Lower lobe of right lung (tissue), 2 donors: Measurements from ENCODE around the gene DXO. TPM values are rescaled to one million over a fixed set of nuclear protein-coding genes. Genes with fewer than 3 reads are reported as not detected.

ENCODE experiments used
- ATAC-seq, 2 donors: fragments of 200-7000 bp; cut with Tn5 transposase; one replicate each; pipeline ENCODE4 v1.9.1; 2020 to 2022; ENCODE audit warnings: mild to moderate bottlenecking in 2 of 2, moderate library complexity in 2 of 2
- DNase-seq: peaks from one replicate; pipeline ENCODE4 v3.0.0-alpha.2; 2020
- H3K27ac ChIP-seq: fragments of 200-600 bp; one replicate; pipeline ENCODE4 v1.8.0; 2022
- H3K27me3 ChIP-seq: fragments of 200-600 bp; one replicate; pipeline ENCODE4 v1.8.0; 2022; ENCODE audit warnings: low read depth
- H3K36me3 ChIP-seq: fragments of 200-600 bp; one replicate; pipeline ENCODE4 v1.8.0; 2022; ENCODE audit warnings: mild to moderate bottlenecking
- H3K4me1 ChIP-seq: fragments of 200-600 bp; one replicate; pipeline ENCODE4 v1.8.0; 2022
- H3K4me3 ChIP-seq: fragments of 200-600 bp; one replicate; pipeline ENCODE4 v1.8.0; 2022; ENCODE audit warnings: mild to moderate bottlenecking
- H3K9me3 ChIP-seq: fragments of 200-600 bp; one replicate; pipeline ENCODE4 v1.8.0; 2022
- CTCF ChIP-seq: fragments of 200-600 bp; IDR thresholded peaks from one replicate; pipeline ENCODE4 v1.8.0; 2022; ENCODE audit warnings: antibody characterized with exemption, mild to moderate bottlenecking
- intact Hi-C: fragments of 100-400 bp; cut with DNase I; formaldehyde crosslinking; loops from one replicate; pipeline ENCODE4 v1.11.0; 2022
- total RNA-seq: library from RNA; stranded (reverse); fragmentation: NEBNext Ultra II Directional; extraction: Animal tissue kit (Norgen Biotek cat#: 25700); gene quantifications from one replicate; pipeline ENCODE4 v1.2.1, GENCODE V29; 2021
- donor health status: DM: no; HTN: yes; CAD: no; lungs with severe emphysema.

Gene DXO
- total RNA-seq, 1 donor from 2014 or later, result 16.5 TPM

- Histone ChIP-seq H3K36me3 (peaks cover 86% of the 10 kb centered on the region), H3K27me3 (no peaks in the 10 kb centered on the region), H3K4me1 (peaks cover 14% of the 10 kb centered on the region), H3K27ac (no peak overlapping the region), H3K4me3 (no peak overlapping the region), H3K9me3 (no peaks in the 10 kb centered on the region)
- TF ChIP-seq CTCF, result no peak
- DNase-seq (no peak), ATAC-seq (no peak)
- intact Hi-C loops, result no loop called here
These were observed 4.7 kb downstream of the DXO start for GRCh38 chr6:31966997-31967925.

GRCh38 chr6:31966506-31966905 lies 5.4 kb downstream of the DXO start:
- Histone ChIP-seq H3K27me3 (no peaks in the 10 kb centered on the region), H3K9me3 (no peaks in the 10 kb centered on the region), H3K4me3 (no peak overlapping the region), H3K4me1 (peaks cover 14% of the 10 kb centered on the region), H3K27ac (no peak overlapping the region), H3K36me3 (peaks cover 93% of the 10 kb centered on the region)
- TF ChIP-seq CTCF, result no peak
- intact Hi-C loops, result no loop called here
- no peak for ATAC-seq
- DNase-seq, result no peak

- H3K9me3 ChIP-seq, result no peaks in the 10 kb centered on the region
- no peak for TF ChIP-seq CTCF
- DNase-seq (no peak), ATAC-seq (no peak)
- H3K36me3 ChIP-seq, result peaks cover 98% of the 10 kb centered on the region
- intact Hi-C loops, result no loop called here
- no peak overlapping the region for H3K27ac ChIP-seq
- peaks cover 6% of the 10 kb centered on the region for H3K4me1 ChIP-seq
- no peak overlapping the region for H3K4me3 ChIP-seq
- H3K27me3 ChIP-seq, result no peaks in the 10 kb centered on the region
These were observed 6.2 kb downstream of the DXO start for GRCh38 chr6:31965700-31966099.

- ATAC-seq (no peak), DNase-seq (no peak)
- H3K4me1 ChIP-seq, result peaks cover 11% of the 10 kb centered on the region
- H3K36me3 ChIP-seq, result peaks cover 90% of the 10 kb centered on the region
- no peak overlapping the region for H3K27ac ChIP-seq
- no peak overlapping the region for H3K4me3 ChIP-seq
- no peak for TF ChIP-seq CTCF
- intact Hi-C loops, result no loop called here
- H3K9me3 ChIP-seq, result no peaks in the 10 kb centered on the region
- no peaks in the 10 kb centered on the region for H3K27me3 ChIP-seq
These were observed 8.0 kb downstream of the DXO start for GRCh38 chr6:31963921-31964320.

- peaks cover 25% of the 10 kb centered on the region for H3K4me1 ChIP-seq
- no peak for DNase-seq
- intact Hi-C loops, result no loop called here
- ATAC-seq, result no peak
- H3K36me3 ChIP-seq, result peaks cover 74% of the 10 kb centered on the region
- H3K9me3 ChIP-seq, result no peaks in the 10 kb centered on the region
- no peaks in the 10 kb centered on the region for H3K27me3 ChIP-seq
- TF ChIP-seq CTCF, result no peak
- H3K4me3 ChIP-seq, result no peak overlapping the region
- no peak overlapping the region for H3K27ac ChIP-seq
These were observed 10.3 kb downstream of the DXO start for GRCh38 chr6:31961616-31962015.
